ENCODE results near the gene SIPA1L3.

- TF ChIP-seq CTCF (conservative IDR thresholded peaks at IDR 0.05; ENCODE audit: low read depth, low read length) (no peak), EZH2 (IDR thresholded peaks at IDR 0.05; ENCODE audit: borderline replicate concordance, low read depth, low read length, poor library complexity, severe bottlenecking) (no peak)
Measured at GRCh38 chr19:38070573-38070972, 163.6 kb downstream of the SIPA1L3 start.

Data from A673 (cell line).